ENCODE data around the gene NUDT14.

Gene NUDT14

DNA sequence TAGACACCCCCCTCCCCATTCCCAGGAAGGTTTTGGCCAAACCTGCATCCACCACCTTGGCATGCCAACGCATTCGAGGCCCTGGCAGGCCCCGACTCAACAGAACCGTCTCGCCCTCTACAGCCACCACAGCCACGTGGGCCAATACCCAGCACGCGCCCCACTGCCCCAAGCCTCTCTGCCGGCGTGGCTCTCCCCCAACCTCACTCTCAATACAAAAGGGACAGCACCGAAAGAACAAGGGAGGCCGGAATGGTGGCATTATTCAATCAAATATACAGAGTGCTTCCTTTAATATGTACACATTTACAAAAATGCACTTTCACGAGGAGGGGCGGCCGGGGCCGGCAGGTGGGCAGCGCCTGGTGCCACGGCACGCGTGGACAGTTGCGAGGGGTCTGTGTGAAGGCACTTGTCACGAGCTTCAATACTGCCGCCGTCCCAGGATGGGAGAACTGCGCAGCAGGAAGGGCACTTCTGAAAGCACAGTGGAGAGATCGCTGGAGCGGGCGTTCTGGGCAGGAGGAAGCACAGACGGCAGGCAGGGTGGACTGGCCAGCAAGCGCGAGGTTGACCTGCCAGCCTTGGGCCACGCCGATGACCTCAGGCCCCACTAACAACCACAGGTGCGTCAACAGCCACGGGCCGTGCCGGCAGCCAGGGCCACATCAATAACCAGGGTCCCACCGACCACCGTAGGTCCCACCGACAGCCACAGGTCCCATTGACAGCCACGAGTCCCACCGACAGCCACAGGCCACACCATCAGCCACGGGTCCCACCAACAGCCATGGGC lies 39.4 kb downstream of the NUDT14 start:
- no peaks in the 10 kb centered on the region for H3K36me3 Mint-ChIP-seq
- no peaks in the 10 kb centered on the region for H3K27me3 Mint-ChIP-seq
- ATAC-seq (ENCODE audit: low read depth) (no peak), DNase-seq (ENCODE audit: low spot score in 2 of 2) (no peak)
- peaks cover 5% of the 10 kb centered on the region for H3K9me3 Mint-ChIP-seq
- no peak overlapping the region for H3K27ac Mint-ChIP-seq
- H3K4me3 Mint-ChIP-seq: no peak overlapping the region
- H3K4me1 Mint-ChIP-seq: no peaks in the 10 kb centered on the region

GRCh38 chr14:105141026-105141425 lies 40.1 kb downstream of the NUDT14 start:
- Mint-ChIP-seq H3K27me3 (no peaks in the 10 kb centered on the region), H3K27ac (no peak overlapping the region), H3K4me1 (no peaks in the 10 kb centered on the region), H3K36me3 (no peaks in the 10 kb centered on the region), H3K9me3 (peaks cover 5% of the 10 kb centered on the region), H3K4me3 (no peak overlapping the region)
- no peak for ATAC-seq (ENCODE audit: low read depth)
- DNase-seq (ENCODE audit: low spot score in 2 of 2): no peak

DNA sequence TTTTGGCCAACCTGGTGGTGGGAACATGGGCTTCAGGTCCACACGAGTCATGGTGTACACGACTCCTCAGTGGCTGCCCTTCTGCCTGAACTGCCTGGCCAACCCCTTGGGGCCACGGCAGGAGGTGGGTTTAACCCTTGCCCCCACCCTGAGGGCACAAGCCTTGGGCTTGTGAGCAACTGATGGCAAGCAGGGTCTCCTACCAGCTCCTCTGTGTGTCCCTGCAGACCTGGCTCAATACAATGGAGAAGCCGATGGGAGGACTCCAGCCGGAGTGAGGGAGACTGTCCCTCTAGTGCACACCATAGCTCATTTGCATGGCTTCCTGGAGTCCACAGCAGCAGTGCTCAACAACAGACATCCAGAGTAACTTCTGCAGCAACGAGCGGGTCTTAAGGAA lies 40.5 kb downstream of the NUDT14 start:
- no peak overlapping the region for H3K27ac Mint-ChIP-seq
- H3K4me3 Mint-ChIP-seq: no peak overlapping the region
- no peaks in the 10 kb centered on the region for H3K27me3 Mint-ChIP-seq
- peaks cover 5% of the 10 kb centered on the region for H3K9me3 Mint-ChIP-seq
- no peak for DNase-seq (ENCODE audit: low spot score in 2 of 2)
- H3K4me1 Mint-ChIP-seq: no peaks in the 10 kb centered on the region
- no peak for ATAC-seq (ENCODE audit: low read depth)
- H3K36me3 Mint-ChIP-seq: no peaks in the 10 kb centered on the region

DNA sequence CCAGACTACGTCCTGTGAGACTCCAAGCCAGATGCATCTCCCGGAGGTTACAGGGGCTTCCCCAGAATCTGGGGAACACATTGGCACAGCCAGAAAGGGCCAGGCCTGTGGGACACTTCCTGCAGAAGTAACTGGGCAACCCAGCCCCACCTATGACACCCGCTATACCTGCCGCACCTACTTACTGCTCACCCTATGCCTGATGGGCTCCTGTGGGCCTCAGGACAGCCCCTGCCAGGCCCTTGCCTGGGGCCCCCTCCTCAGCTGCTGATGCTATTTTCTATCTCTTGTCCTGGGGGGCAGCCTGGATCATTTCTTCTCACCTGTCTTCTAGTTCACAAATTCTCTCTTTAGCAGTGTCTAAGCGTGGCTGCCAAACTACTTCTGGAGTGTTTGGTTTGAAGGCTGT lies 41.3 kb downstream of the NUDT14 start:
- no peak for DNase-seq (ENCODE audit: low spot score in 2 of 2)
- no peak overlapping the region for H3K27ac Mint-ChIP-seq
- no peaks in the 10 kb centered on the region for H3K4me1 Mint-ChIP-seq
- H3K9me3 Mint-ChIP-seq: peaks cover 5% of the 10 kb centered on the region
- no peak overlapping the region for H3K4me3 Mint-ChIP-seq
- H3K27me3 Mint-ChIP-seq: peaks cover under 1% of the 10 kb centered on the region
- no peaks in the 10 kb centered on the region for H3K36me3 Mint-ChIP-seq
- ATAC-seq (ENCODE audit: low read depth): no peak

DNA sequence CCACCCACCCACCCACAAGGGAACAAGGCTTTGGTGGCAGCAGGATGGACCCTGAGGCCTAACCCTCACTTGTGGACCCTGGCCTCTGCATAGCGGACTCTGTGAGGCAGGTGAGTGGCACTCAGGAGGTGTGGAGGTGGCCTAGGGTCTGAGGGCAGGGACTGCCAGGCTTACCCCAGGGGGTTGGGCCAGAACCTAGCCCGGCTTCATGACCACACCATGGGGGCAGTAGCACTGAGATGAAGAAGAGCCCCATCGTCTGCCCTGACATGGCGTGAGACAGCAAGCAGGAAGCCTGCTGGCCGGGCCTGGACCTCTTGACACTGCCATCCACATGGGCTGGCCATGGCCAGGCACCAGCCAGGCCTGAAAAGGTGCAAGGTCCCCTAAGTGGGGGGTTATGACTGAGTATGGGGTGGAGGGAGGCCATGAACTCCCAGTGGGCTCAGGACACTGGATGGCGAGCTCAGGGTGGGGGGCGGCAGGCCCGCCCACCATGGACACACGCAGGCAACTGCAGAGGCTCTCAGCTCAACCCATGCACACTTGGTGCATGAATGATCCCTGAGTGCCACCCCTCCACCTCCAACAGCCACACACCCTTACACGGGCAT lies 41.8 kb downstream of the NUDT14 start:
- Mint-ChIP-seq H3K9me3 (peaks cover 7% of the 10 kb centered on the region), H3K27me3 (peaks cover 4% of the 10 kb centered on the region), H3K27ac (no peak overlapping the region), H3K4me3 (no peak overlapping the region), H3K4me1 (no peaks in the 10 kb centered on the region), H3K36me3 (no peaks in the 10 kb centered on the region)
- DNase-seq (ENCODE audit: low spot score in 2 of 2) (no peak), ATAC-seq (ENCODE audit: low read depth) (no peak)

DNA sequence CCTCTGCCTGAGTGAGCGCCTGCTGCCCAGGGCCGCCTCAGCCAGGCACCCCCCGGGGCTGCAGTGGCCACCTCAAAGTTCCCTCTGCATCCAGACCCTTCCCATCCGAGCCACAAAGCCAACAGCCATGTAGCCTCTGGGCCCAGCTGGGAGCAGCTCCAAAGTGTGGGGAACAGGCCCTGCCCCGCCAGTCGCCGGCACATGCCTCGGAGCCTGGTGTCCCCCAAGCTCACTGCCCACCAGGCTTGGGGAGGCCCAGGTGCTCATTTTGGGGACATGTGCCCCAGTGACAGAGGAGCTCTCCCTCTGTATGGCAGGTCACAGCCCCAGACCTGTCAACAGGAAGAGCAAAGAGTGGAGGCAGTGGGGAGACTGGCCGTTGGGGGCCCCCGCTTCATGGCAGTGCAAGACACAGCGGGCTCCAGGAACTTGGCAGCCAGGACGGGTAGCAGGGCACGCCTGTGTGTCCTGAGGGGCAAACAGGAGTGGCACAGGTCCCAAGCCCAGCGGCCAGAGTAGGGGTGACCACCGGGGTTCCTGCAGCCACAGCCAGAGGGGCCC lies 42.5 kb downstream of the NUDT14 start:
- no peaks in the 10 kb centered on the region for H3K4me1 Mint-ChIP-seq
- no peak overlapping the region for H3K4me3 Mint-ChIP-seq
- no peak for DNase-seq (ENCODE audit: low spot score in 2 of 2)
- H3K9me3 Mint-ChIP-seq: peaks cover 7% of the 10 kb centered on the region
- ATAC-seq (ENCODE audit: low read depth): no peak
- no peak overlapping the region for H3K27ac Mint-ChIP-seq
- no peaks in the 10 kb centered on the region for H3K36me3 Mint-ChIP-seq
- peaks cover 4% of the 10 kb centered on the region for H3K27me3 Mint-ChIP-seq

- ATAC-seq (ENCODE audit: low read depth): no peak
- H3K4me3 Mint-ChIP-seq: no peak overlapping the region
Measured at GRCh38 chr14:105138021-105138541, 43.0 kb downstream of the NUDT14 start.

DNA sequence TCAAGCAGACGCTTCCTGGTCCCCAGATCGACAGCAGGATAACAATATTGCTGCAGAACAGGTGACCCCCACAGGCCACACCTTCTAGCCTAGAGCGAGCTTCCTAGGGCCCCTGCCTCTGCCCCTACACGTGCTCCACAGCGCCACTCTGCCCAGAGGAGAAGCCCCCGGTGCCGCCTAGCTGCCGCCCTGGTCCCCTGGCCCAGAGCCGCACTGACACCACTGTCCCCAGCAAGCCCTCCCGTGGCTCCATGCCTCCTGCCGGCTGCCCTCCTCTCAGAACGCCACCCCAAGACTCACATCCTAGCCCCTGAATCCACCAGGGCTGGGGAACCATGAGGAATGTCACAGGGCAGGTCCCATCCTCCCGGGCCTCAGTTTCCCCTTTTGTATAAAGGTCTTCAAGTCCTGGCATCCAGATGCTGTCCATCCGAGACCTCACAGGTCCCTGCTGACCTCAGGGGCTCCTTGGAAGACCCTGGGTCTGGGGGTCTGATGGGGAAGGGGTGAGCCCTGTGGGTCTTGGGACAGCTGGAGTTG lies 43.6 kb downstream of the NUDT14 start:
- H3K27ac Mint-ChIP-seq: no peak overlapping the region
- DNase-seq (ENCODE audit: low spot score in 2 of 2): no peak
- no peak overlapping the region for H3K4me3 Mint-ChIP-seq
- H3K4me1 Mint-ChIP-seq: no peaks in the 10 kb centered on the region
- no peak for ATAC-seq (ENCODE audit: low read depth)
- peaks cover 12% of the 10 kb centered on the region for H3K9me3 Mint-ChIP-seq
- H3K36me3 Mint-ChIP-seq: peaks cover 3% of the 10 kb centered on the region
- H3K27me3 Mint-ChIP-seq: peaks cover 10% of the 10 kb centered on the region

More at GRCh38 chr14:105138021-105138541, 43.0 kb downstream of the NUDT14 start:
- no peak overlapping the region for H3K27ac Mint-ChIP-seq
- no peak for DNase-seq (ENCODE audit: low spot score in 2 of 2)
- no peaks in the 10 kb centered on the region for H3K4me1 Mint-ChIP-seq
- peaks cover 9% of the 10 kb centered on the region for H3K9me3 Mint-ChIP-seq
- peaks cover 2% of the 10 kb centered on the region for H3K36me3 Mint-ChIP-seq
- peaks cover 7% of the 10 kb centered on the region for H3K27me3 Mint-ChIP-seq

DNA sequence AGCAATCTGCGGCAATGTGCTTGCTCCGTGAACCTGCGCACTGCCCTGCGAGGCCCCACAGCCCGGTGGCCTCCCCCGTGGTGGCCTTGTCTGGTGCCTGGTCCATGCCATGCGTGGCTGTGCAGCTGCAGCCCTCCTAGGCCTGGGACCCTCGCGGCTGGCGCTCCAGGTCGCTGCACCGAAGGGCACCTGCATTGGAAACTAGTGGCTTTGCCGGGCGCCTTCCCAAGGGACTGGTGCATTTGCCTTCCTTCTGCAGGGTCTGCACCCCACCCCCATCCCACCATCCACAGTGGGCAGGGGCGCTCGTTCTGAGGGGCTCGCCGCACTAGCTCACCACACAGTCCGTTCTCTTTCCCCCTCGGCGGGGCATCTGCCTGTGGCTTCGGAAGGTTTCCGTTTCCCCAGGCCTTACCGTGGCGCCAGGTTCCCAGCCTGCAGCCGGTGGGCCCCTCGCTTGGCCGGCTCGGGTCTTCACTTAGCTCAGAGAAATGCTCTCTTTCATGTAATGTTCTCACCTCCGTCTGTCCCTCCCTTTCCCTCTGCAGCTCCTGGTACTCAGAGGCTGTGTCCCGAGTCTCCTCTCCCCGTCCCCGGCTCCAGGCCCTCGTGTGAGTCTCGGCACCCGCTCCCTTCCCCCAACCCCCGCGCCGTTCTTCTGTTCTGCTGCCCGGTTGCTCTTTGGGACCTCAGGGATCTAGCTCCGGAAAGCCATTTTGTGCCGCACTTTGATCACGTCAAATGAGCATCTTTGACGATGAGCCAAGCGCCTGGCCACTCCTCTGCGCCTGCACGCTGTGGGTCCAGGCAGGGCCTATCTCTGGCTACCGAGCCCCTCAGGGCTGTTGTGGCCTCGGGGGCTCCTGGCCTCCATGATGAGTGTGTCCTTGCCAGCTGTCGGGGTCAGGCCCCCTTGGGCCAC lies 44.5 kb downstream of the NUDT14 start:
- peaks cover 13% of the 10 kb centered on the region for H3K9me3 Mint-ChIP-seq
- H3K27ac Mint-ChIP-seq: no peak overlapping the region
- peaks cover 3% of the 10 kb centered on the region for H3K36me3 Mint-ChIP-seq
- no peak overlapping the region for H3K4me3 Mint-ChIP-seq
- no peak for ATAC-seq (ENCODE audit: low read depth)
- no peaks in the 10 kb centered on the region for H3K4me1 Mint-ChIP-seq
- DNase-seq (ENCODE audit: low spot score in 2 of 2): no peak
- peaks cover 10% of the 10 kb centered on the region for H3K27me3 Mint-ChIP-seq

DNA sequence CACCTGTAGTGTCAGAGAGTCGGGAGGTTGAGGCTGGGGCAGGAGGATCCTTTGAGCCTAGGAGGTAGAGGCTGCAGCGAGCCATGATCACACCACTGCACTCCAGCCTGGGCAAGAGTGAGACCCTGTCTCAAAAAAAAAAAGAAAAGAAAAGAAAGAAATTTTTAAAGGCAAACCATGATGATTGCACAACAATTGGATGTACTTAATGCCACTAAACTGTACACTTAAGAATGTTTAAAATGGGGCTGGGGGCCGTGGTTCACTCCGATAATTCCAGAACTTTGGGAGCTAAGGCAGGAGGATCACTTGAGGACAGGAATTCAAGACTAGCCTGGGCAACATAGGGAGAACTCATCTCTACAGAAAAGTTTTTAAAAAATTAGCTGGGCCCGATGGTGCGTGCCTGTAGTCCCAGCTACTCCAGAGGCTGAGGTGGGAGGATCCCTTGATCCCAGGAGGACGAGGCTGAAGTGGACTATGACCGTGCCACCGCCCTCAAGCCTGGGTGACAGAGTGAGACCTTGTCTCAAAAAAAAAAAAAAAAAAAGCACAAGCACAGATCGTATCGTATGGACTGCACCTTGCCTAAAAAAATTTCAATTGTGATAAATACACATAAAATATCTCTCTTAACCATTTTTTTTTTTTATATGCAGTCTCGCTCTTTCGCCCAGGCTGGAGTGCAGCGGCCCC lies 45.3 kb downstream of the NUDT14 start:
- Mint-ChIP-seq H3K27ac (no peak overlapping the region), H3K27me3 (peaks cover 10% of the 10 kb centered on the region), H3K4me3 (no peak overlapping the region), H3K4me1 (no peaks in the 10 kb centered on the region), H3K36me3 (peaks cover 3% of the 10 kb centered on the region), H3K9me3 (peaks cover 11% of the 10 kb centered on the region)
- ATAC-seq (ENCODE audit: low read depth) (no peak), DNase-seq (ENCODE audit: low spot score in 2 of 2) (no peak)

GRCh38 chr14:105132921-105133654 lies 48.0 kb downstream of the NUDT14 start:
- no peak overlapping the region for H3K27ac Mint-ChIP-seq
- H3K4me3 Mint-ChIP-seq: no peak overlapping the region
- DNase-seq (ENCODE audit: low spot score in 2 of 2) (no peak), ATAC-seq (ENCODE audit: low read depth) (no peak)
- H3K4me1 Mint-ChIP-seq: no peaks in the 10 kb centered on the region
- H3K36me3 Mint-ChIP-seq: peaks cover 3% of the 10 kb centered on the region
- H3K9me3 Mint-ChIP-seq: peaks cover 8% of the 10 kb centered on the region
- peaks cover 12% of the 10 kb centered on the region for H3K27me3 Mint-ChIP-seq

DNA sequence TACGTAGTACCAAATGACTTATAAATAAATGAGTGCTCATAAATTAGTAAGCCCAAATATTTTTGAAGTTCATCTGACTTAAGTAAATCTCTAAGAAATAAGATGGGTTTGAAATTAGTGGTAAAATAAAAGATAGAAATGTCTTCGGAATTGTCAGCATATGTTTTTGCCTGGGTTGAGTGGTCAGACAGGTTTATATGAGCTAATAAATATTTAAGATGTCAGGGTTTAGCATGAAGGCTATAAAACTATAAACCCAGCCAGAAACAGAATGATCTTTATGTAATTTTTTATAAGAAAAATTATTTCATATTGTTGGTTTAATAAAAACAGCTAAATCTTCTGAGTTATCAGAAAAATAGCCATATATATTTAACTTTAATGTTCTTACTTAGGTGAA lies 49.9 kb downstream of the NUDT14 start:
- peaks cover 8% of the 10 kb centered on the region for H3K9me3 Mint-ChIP-seq
- H3K36me3 Mint-ChIP-seq: peaks cover 3% of the 10 kb centered on the region
- no peaks in the 10 kb centered on the region for H3K4me1 Mint-ChIP-seq
- H3K27ac Mint-ChIP-seq: no peak overlapping the region
- DNase-seq (ENCODE audit: low spot score in 2 of 2) (no peak), ATAC-seq (ENCODE audit: low read depth) (no peak)
- H3K4me3 Mint-ChIP-seq: no peak overlapping the region
- H3K27me3 Mint-ChIP-seq: peaks cover 19% of the 10 kb centered on the region
